ENCODE results near the gene TBXA2R. TPM values are rescaled to one million over a fixed set of nuclear protein-coding genes. Genes with fewer than 3 reads are reported as not detected.

TBXA2R gene
- total RNA-seq, 2 experiments from 2014 or later: 2.6 to 2.8 TPM

GRCh38 chr19:3623716-3624115 lies 17.0 kb upstream of the TBXA2R start:
- Mint-ChIP-seq H3K4me1 (ENCODE audit: low read depth) (peaks cover 32% of the 10 kb centered on the region), H3K4me3 (no peak overlapping the region), H3K9me3 (ENCODE audit: insufficient read depth) (no peaks in the 10 kb centered on the region), H3K27me3 (ENCODE audit: low read depth) (no peaks in the 10 kb centered on the region), H3K27ac (no peak overlapping the region), H3K36me3 (ENCODE audit: low read depth) (peaks cover 8% of the 10 kb centered on the region)
- POLR2A ChIA-PET: no interaction called here
- DNase-seq (no peak), ATAC-seq (no peak)
- CTCF ChIA-PET: no interaction called here

GRCh38 chr19:3622224-3622623 lies 15.5 kb upstream of the TBXA2R start:
- DNase-seq (no peak), ATAC-seq (no peak)
- Mint-ChIP-seq H3K36me3 (ENCODE audit: low read depth) (peaks cover 10% of the 10 kb centered on the region), H3K27ac (no peak overlapping the region), H3K4me1 (ENCODE audit: low read depth) (peaks cover 39% of the 10 kb centered on the region), H3K27me3 (ENCODE audit: low read depth) (no peaks in the 10 kb centered on the region), H3K9me3 (ENCODE audit: insufficient read depth) (no peaks in the 10 kb centered on the region), H3K4me3 (no peak overlapping the region)
- ChIA-PET CTCF (no interaction called here), POLR2A (no interaction called here)

DNA sequence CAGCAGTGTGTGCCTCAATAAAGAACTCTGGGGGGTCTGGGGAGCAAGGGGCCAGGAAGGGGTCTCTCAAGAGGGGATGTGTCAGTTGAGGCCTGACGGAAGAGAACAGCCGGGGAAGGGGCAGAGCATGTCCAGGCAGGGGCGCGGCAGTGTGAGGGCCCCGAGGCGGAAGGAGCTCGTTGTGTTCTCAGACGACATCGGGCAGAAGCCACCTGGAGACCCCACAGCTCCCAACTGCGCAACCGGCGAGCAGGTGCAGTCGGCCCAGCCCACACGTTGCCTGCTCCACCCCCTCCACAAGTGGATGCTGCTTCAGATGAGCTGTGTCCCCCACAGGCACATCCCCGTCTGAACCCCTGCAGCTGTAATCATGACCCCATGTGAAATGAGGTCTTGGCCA lies 15.0 kb upstream of the TBXA2R start:
- CTCF ChIA-PET: interaction anchor here (1.4 to 1.7 kb wide), 2 partner anchors 17 to 77 kb away, joined by 3 to 5 read pairs; no protein-coding TSS in a partner anchor
- Mint-ChIP-seq H3K27me3 (ENCODE audit: low read depth) (no peaks in the 10 kb centered on the region), H3K9me3 (ENCODE audit: insufficient read depth) (no peaks in the 10 kb centered on the region), H3K4me1 (ENCODE audit: low read depth) (peaks cover 36% of the 10 kb centered on the region), H3K36me3 (ENCODE audit: low read depth) (peaks cover 10% of the 10 kb centered on the region), H3K4me3 (no peak overlapping the region), H3K27ac (no peak overlapping the region)
- ATAC-seq (no peak), DNase-seq (no peak)
- POLR2A ChIA-PET: no interaction called here

GRCh38 chr19:3620817-3621547 lies 14.3 kb upstream of the TBXA2R start:
- CTCF ChIA-PET: interaction anchor here (1.4 to 1.7 kb wide), 2 partner anchors 16 to 76 kb away, joined by 3 to 5 read pairs; no protein-coding TSS in a partner anchor
- H3K4me1 Mint-ChIP-seq (ENCODE audit: low read depth): peaks cover 32% of the 10 kb centered on the region
- POLR2A ChIA-PET: interaction anchor here (1.1 kb wide), 1 partner anchor 11 kb away, joined by 4 read pairs; no protein-coding TSS in a partner anchor
- DNase-seq (no peak), ATAC-seq (no peak)
- no peaks in the 10 kb centered on the region for H3K9me3 Mint-ChIP-seq (ENCODE audit: insufficient read depth)
- H3K4me3 Mint-ChIP-seq: no peak overlapping the region
- no peaks in the 10 kb centered on the region for H3K27me3 Mint-ChIP-seq (ENCODE audit: low read depth)
- peaks cover 10% of the 10 kb centered on the region for H3K36me3 Mint-ChIP-seq (ENCODE audit: low read depth)
- no peak overlapping the region for H3K27ac Mint-ChIP-seq

- ATAC-seq: no peak
Measured at GRCh38 chr19:3620145-3620816, 13.6 kb upstream of the TBXA2R start.

DNA sequence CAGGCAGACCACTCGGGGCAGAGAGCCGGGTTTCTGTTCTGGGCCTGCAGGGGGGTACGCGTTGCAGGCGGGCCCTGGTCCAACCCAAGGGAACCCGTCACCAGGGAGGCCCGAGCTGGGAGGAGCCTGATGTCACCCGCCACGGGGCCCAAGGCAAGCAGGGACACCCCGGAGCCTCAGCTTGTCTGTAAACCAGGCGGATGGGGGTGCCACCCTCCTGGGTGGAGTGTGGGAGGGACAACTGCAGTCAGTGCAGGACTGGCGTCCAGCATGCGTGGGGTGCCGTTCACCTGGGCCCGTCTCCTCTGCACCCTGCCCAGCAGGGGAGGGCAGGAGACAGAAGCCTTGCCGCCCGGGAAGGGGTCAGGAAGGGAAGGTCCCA lies 12.9 kb upstream of the TBXA2R start:
- Mint-ChIP-seq H3K9me3 (ENCODE audit: insufficient read depth) (no peaks in the 10 kb centered on the region), H3K27me3 (ENCODE audit: low read depth) (no peaks in the 10 kb centered on the region), H3K4me3 (no peak overlapping the region), H3K4me1 (ENCODE audit: low read depth) (peaks cover 19% of the 10 kb centered on the region), H3K36me3 (ENCODE audit: low read depth) (peaks cover 10% of the 10 kb centered on the region), H3K27ac (no peak overlapping the region)
- DNase-seq (no peak), ATAC-seq (no peak)
- ChIA-PET POLR2A (interaction anchor here (0.5 to 1.1 kb wide), 2 partner anchors 10 to 241 kb away, joined by 3 to 4 read pairs; no protein-coding TSS in a partner anchor), CTCF (interaction anchor here (1.5 to 2.2 kb wide), 2 partner anchors 11 to 75 kb away, joined by 5 read pairs; no protein-coding TSS in a partner anchor)

More at GRCh38 chr19:3620145-3620816, 13.6 kb upstream of the TBXA2R start:
- H3K27me3 Mint-ChIP-seq (ENCODE audit: low read depth): no peaks in the 10 kb centered on the region
- peaks cover 24% of the 10 kb centered on the region for H3K4me1 Mint-ChIP-seq (ENCODE audit: low read depth)
- H3K36me3 Mint-ChIP-seq (ENCODE audit: low read depth): peaks cover 10% of the 10 kb centered on the region
- H3K27ac Mint-ChIP-seq: no peak overlapping the region
- ChIA-PET POLR2A (interaction anchor here (0.5 to 1.1 kb wide), 2 partner anchors 10 to 241 kb away, joined by 3 to 4 read pairs; no protein-coding TSS in a partner anchor), CTCF (interaction anchor here (1.4 to 2.2 kb wide), 4 partner anchors 12 to 75 kb away, joined by 3 to 5 read pairs (median 5); no protein-coding TSS in a partner anchor)
- no peak overlapping the region for H3K4me3 Mint-ChIP-seq
- no peak for DNase-seq
- H3K9me3 Mint-ChIP-seq (ENCODE audit: insufficient read depth): no peaks in the 10 kb centered on the region

DNA sequence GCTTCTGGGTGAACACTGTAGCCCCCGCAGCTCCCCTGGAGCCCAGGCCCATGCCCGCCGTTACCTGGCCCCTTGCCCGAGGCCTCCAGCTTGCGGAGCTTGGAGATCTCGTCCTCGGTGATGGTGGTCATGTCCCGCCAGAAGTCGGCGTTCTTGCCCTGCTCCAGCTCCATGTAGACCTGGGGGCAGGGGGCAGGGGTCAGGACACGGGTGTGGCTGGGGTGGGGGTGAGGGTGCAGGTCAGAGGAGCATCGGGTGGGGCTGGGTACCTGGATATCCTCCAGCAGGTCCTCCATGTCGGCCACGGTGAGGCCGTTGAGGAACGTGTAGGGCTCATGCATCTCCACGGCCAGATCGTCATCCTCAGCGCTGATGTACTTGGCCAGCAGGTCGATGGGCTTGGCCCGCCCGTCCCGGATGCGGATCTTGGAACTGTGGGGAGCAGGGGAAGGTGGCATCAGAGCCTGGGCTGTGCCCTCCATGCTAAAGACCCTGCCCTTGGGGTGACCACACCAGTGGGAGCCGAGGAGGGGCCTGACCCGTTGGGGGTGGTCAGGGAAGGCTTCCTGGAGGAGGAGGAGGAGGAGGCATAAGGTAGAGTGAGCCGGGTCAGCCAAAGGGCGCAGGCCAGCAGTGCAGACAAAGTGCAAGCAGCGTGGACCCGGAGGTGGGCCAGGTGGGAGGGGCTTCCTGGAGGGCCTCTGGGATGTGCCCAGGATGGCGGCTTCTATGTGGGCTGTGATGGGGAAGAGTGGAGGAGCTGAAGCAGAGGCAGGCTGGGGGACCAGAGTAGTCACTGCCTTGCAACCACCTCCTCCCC lies 12.3 kb upstream of the TBXA2R start:
- ATAC-seq (no peak), DNase-seq (no peak)
- no peaks in the 10 kb centered on the region for H3K27me3 Mint-ChIP-seq (ENCODE audit: low read depth)
- POLR2A ChIA-PET: interaction anchor here (0.7 kb wide), 1 partner anchor 71 kb away, joined by 3 read pairs; no protein-coding TSS in a partner anchor
- H3K4me1 Mint-ChIP-seq (ENCODE audit: low read depth): peaks cover 13% of the 10 kb centered on the region
- peaks cover 10% of the 10 kb centered on the region for H3K36me3 Mint-ChIP-seq (ENCODE audit: low read depth)
- H3K9me3 Mint-ChIP-seq (ENCODE audit: insufficient read depth): no peaks in the 10 kb centered on the region
- no peak overlapping the region for H3K27ac Mint-ChIP-seq
- CTCF ChIA-PET: interaction anchor here (0.9 to 2.2 kb wide), 4 partner anchors 9 to 74 kb away, joined by 3 to 5 read pairs (median 5); partner anchors contain the start of gene GIPC3
- no peak overlapping the region for H3K4me3 Mint-ChIP-seq

DNA sequence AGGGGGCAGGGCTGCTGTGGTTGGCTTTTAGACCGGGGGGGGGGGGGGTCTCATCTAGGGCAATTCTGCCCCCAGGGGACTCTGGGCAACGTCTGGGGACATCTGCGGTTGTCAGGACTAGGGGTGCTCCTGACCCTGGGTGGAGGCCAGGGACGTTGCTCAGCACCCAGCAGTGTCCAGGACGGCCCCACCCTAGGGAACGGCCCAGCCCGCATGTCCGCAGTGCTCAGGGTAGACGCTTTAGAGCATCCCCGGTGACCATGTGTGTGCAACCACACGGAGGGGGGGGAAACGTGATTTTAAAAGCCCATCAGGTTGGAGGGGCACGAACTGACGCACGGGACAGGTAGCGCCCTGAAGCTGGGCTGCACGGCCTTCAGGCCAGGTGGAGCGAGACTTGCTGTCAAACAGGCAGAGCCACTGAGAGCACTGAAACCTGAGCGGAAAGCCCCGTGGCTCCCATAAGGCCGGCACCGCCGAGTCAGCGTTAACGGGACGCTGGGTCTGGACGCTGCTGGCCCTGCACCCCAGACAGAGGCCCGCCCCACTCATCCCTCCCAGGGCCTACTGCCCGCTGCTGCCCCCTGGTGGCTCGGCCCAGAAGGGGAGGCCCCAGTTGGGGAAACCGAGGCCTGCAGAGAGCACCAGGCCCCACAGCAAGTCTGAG lies 11.6 kb upstream of the TBXA2R start:
- H3K9me3 Mint-ChIP-seq (ENCODE audit: insufficient read depth): no peaks in the 10 kb centered on the region
- ATAC-seq (peak; percentile 43), DNase-seq (peak; percentile 49)
- no peaks in the 10 kb centered on the region for H3K27me3 Mint-ChIP-seq (ENCODE audit: low read depth)
- CTCF ChIA-PET: interaction anchor here (0.7 to 2.2 kb wide), 4 partner anchors 9 to 73 kb away, joined by 3 to 5 read pairs (median 4); partner anchors contain the start of gene GIPC3
- peaks cover 12% of the 10 kb centered on the region for H3K4me1 Mint-ChIP-seq (ENCODE audit: low read depth)
- peaks cover 12% of the 10 kb centered on the region for H3K36me3 Mint-ChIP-seq (ENCODE audit: low read depth)
- H3K27ac Mint-ChIP-seq: no peak overlapping the region
- no peak overlapping the region for H3K4me3 Mint-ChIP-seq
- POLR2A ChIA-PET: no interaction called here

GRCh38 chr19:3617463-3617862 lies 10.8 kb upstream of the TBXA2R start:
- Mint-ChIP-seq H3K27me3 (ENCODE audit: low read depth) (no peaks in the 10 kb centered on the region), H3K9me3 (ENCODE audit: insufficient read depth) (no peaks in the 10 kb centered on the region), H3K4me1 (ENCODE audit: low read depth) (peaks cover 12% of the 10 kb centered on the region), H3K27ac (no peak overlapping the region), H3K36me3 (ENCODE audit: low read depth) (peaks cover 12% of the 10 kb centered on the region), H3K4me3 (no peak overlapping the region)
- ChIA-PET POLR2A (no interaction called here), CTCF (no interaction called here)
- peak; percentile 41 for DNase-seq
- ATAC-seq: peak; percentile 55

DNA sequence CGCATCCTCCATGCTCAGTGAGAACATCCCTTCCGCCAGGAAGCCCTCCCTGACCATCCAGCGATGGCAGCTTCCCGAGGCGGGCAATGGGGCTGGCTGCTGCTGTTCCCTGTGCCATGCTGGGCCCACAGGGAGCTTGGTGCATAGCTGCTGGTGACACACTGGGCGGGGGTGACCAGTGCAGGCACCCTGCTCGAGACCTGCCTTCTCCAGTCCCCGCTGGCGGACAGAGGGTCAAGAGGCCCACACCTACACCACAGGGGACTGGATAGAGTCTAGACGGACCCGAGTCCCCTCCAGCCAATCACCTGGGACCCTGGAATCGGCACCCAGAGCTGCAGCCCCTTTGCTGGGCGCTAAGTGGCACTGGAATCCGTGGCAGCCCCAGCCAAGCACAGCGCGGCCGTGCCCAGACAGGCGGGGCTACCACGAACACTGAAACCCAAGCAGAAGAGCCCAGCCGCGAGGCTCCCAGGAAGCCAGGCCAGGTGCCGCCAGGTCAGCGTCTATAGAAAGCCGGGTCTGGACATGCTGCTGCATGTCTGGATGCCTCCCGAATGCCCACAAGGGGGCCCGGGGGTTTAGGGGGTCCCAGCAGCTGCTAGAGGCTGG lies 9.0 kb upstream of the TBXA2R start:
- Mint-ChIP-seq H3K36me3 (ENCODE audit: low read depth) (peaks cover 16% of the 10 kb centered on the region), H3K9me3 (ENCODE audit: insufficient read depth) (no peaks in the 10 kb centered on the region), H3K27ac (no peak overlapping the region), H3K27me3 (ENCODE audit: low read depth) (no peaks in the 10 kb centered on the region), H3K4me1 (ENCODE audit: low read depth) (peaks cover 12% of the 10 kb centered on the region), H3K4me3 (no peak overlapping the region)
- CTCF ChIA-PET: no interaction called here
- POLR2A ChIA-PET: no interaction called here
- no peak for ATAC-seq
- no peak for DNase-seq
